GM23248 (cell line): ENCODE data around the gene SCN4B. TPM values are rescaled to one million over a fixed set of nuclear protein-coding genes. Genes with fewer than 3 reads are reported as not detected.

ENCODE experiments used
- DNase-seq: peaks from one replicate; pipeline ENCODE4 v3.0.0-alpha.2; 2015
- H2AFZ ChIP-seq: fragments of 200-600 bp; sonication (generic); 2 replicates; pipeline ENCODE4 v1.6.1; 2016; ENCODE audit warnings: antibody characterized with exemption
- H3F3A ChIP-seq: fragments of 200-600 bp; sonication (generic); 2 replicates; pipeline ENCODE4 v1.6.1; 2016; ENCODE audit warnings: mild to moderate bottlenecking, antibody characterized with exemption, mixed run types; ENCODE audit not compliant: insufficient read depth
- H3K27ac ChIP-seq: fragments of 200-600 bp; sonication (generic); 2 replicates; pipeline ENCODE4 v1.5.1; 2016; ENCODE audit warnings: mild to moderate bottlenecking
- H3K27me3 ChIP-seq: fragments of 200-600 bp; sonication (generic); replicated peaks from 2 replicates; pipeline ENCODE4 v1.6.1; 2016; ENCODE audit warnings: mild to moderate bottlenecking; ENCODE audit not compliant: insufficient read depth
- H3K36me3 ChIP-seq: fragments of 200-600 bp; sonication (generic); 2 replicates; pipeline ENCODE4 v1.6.1; 2016; ENCODE audit warnings: low read depth, mild to moderate bottlenecking
- H3K4me1 ChIP-seq: fragments of 200-600 bp; sonication (generic); 2 replicates; pipeline ENCODE4 v1.6.1; 2016; ENCODE audit warnings: mild to moderate bottlenecking; ENCODE audit not compliant: insufficient read depth
- H3K4me2 ChIP-seq: fragments of 200-600 bp; sonication (generic); one replicate; pipeline ENCODE4 v1.6.1; 2016; ENCODE audit warnings: mild to moderate bottlenecking; ENCODE audit not compliant: unreplicated experiment
- H3K4me3 ChIP-seq: fragments of 200-600 bp; sonication (generic); 2 replicates; pipeline ENCODE4 v1.5.1; 2016; ENCODE audit warnings: mild to moderate bottlenecking
- H3K79me2 ChIP-seq: fragments of 200-600 bp; sonication (generic); 2 replicates; pipeline ENCODE4 v1.6.1; 2016; ENCODE audit warnings: mild to moderate bottlenecking; ENCODE audit not compliant: insufficient read depth
- H3K9ac ChIP-seq: fragments of 200-600 bp; sonication (generic); 2 replicates; pipeline ENCODE4 v1.6.1; 2016; ENCODE audit warnings: mild to moderate bottlenecking
- H3K9me2 ChIP-seq: fragments of 200-600 bp; sonication (generic); 2 replicates; pipeline ENCODE4 v1.6.1; 2016; ENCODE audit warnings: mixed run types, mild to moderate bottlenecking, moderate library complexity; ENCODE audit not compliant: insufficient read depth
- H3K9me3 ChIP-seq: fragments of 200-600 bp; sonication (generic); one replicate; pipeline ENCODE4 v1.6.1; 2017; ENCODE audit warnings: low read depth
- H4K20me1 ChIP-seq: fragments of 200-600 bp; sonication (generic); 2 replicates; pipeline ENCODE4 v1.6.0; 2016; ENCODE audit not compliant: insufficient read depth
- EZH2 ChIP-seq: fragments of 200-600 bp; sonication (generic); IDR thresholded peaks from 2 replicates; pipeline ENCODE4 v1.6.1; 2018; ENCODE audit warnings: antibody characterized with exemption, mild to moderate bottlenecking; ENCODE audit not compliant: insufficient read depth, poor library complexity, severe bottlenecking
- EZH2phosphoT487 ChIP-seq: fragments of 200-600 bp; sonication (generic); IDR thresholded peaks from 2 replicates; pipeline ENCODE4 v1.6.1; 2018; ENCODE audit warnings: antibody characterized with exemption, moderate library complexity, mild to moderate bottlenecking, low read depth; ENCODE audit not compliant: insufficient read depth
- WGBS, 2 experiments: methylation state at CpG; one replicate each; pipeline ENCODE4 v1.1.6; 2015 to 2017; ENCODE audit warnings: low lambda C conversion rate in 2 of 2, low coverage in 1 of 2; ENCODE audit errors: missing lambda C conversion rate in 2 of 2; 5-methylcytosine and 5-hydroxymethylcytosine counted together
- in situ Hi-C: fragments of 300-500 bp; cut with MboI; formaldehyde crosslinking; loops from 2 replicates; pipeline ENCODE4 v1.15.0; 2020
- polyA plus RNA-seq: library from polyadenylated mRNA; unstranded; fragments of >200 nt; fragmentation: Nextera tagmentation; extraction: Ambion mirVana; gene quantifications from 2 replicates; pipeline ENCODE4 v1.2.1, GENCODE V29; 2016
- total RNA-seq: library from RNA; depleted of rRNA; stranded (reverse); fragments of >200 nt; shearing (Covaris generic); gene quantifications from 2 replicates; pipeline ENCODE4 v1.2.3, GENCODE V29; 2014

The SCN4B gene
- total and polyA plus RNA-seq, 2 experiments from 2014 or later: not detected

- Histone ChIP-seq H3K4me2 (no peak overlapping the region), H3K4me3 (no peak overlapping the region), H3K9me3 (no peaks in the 10 kb centered on the region), H3K4me1 (no peaks in the 10 kb centered on the region), H3K27ac (no peak overlapping the region), H3K79me2 (no peaks in the 10 kb centered on the region), H3K36me3 (no peaks in the 10 kb centered on the region), H3K27me3 (0 out of 2 replicates have a peak, but pooled peaks cover 14% of the 10 kb centered on the region), H3K9ac (no peak overlapping the region), H4K20me1 (no peaks in the 10 kb centered on the region), H2AFZ (no peak overlapping the region), H3K9me2 (no peaks in the 10 kb centered on the region), H3F3A (no peaks in the 10 kb centered on the region)
- TF ChIP-seq EZH2 (no peak), EZH2phosphoT487 (no peak)
- 44 to 51% methylated on average over 8 of the region's 8 CpGs for WGBS, 2 experiments
- in situ Hi-C loops: no loop called here
- DNase-seq: no peak
Measured at GRCh38 chr11:118092907-118093571, 59.6 kb downstream of the SCN4B start.

GRCh38 chr11:118091690-118092089, 60.9 kb downstream of the SCN4B start:
- H3K9ac ChIP-seq: no peak overlapping the region
- no peak for DNase-seq
- in situ Hi-C loops: no loop called here
- H4K20me1 ChIP-seq: no peaks in the 10 kb centered on the region
- no peak overlapping the region for H3K4me2 ChIP-seq
- no peaks in the 10 kb centered on the region for H3K79me2 ChIP-seq
- no peaks in the 10 kb centered on the region for H3K9me3 ChIP-seq
- 0 out of 2 replicates have a peak, but pooled peaks cover 14% of the 10 kb centered on the region for H3K27me3 ChIP-seq
- no peak overlapping the region for H3K4me3 ChIP-seq
- WGBS, 2 experiments: 15 to 17% methylated on average over 6 of the region's 6 CpGs
- H3K4me1 ChIP-seq: no peaks in the 10 kb centered on the region
- no peak overlapping the region for H2AFZ ChIP-seq
- H3F3A ChIP-seq: no peaks in the 10 kb centered on the region
- H3K36me3 ChIP-seq: no peaks in the 10 kb centered on the region
- no peak for TF ChIP-seq EZH2
- no peak for TF ChIP-seq EZH2phosphoT487
- no peak overlapping the region for H3K27ac ChIP-seq
- H3K9me2 ChIP-seq: no peaks in the 10 kb centered on the region

GRCh38 chr11:118090545-118091162, 62.0 kb downstream of the SCN4B start:
- no peaks in the 10 kb centered on the region for H4K20me1 ChIP-seq

GRCh38 chr11:118088531-118088930, 64.1 kb downstream of the SCN4B start:
- no peak overlapping the region for H3K4me2 ChIP-seq
- DNase-seq: no peak
- H3K9me2 ChIP-seq: no peaks in the 10 kb centered on the region
- TF ChIP-seq EZH2phosphoT487: no peak
- TF ChIP-seq EZH2: no peak
- no peaks in the 10 kb centered on the region for H3K9me3 ChIP-seq
- H3K27ac ChIP-seq: no peak overlapping the region
- no peak overlapping the region for H2AFZ ChIP-seq
- H3K4me1 ChIP-seq: no peaks in the 10 kb centered on the region
- in situ Hi-C loops: no loop called here
- WGBS, 2 experiments: 29 to 42% methylated on average over 4 of the region's 4 CpGs
- no peaks in the 10 kb centered on the region for H3K27me3 ChIP-seq
- H3K79me2 ChIP-seq: no peaks in the 10 kb centered on the region
- no peaks in the 10 kb centered on the region for H3F3A ChIP-seq
- H4K20me1 ChIP-seq: no peaks in the 10 kb centered on the region
- H3K4me3 ChIP-seq: no peak overlapping the region
- H3K9ac ChIP-seq: no peak overlapping the region
- H3K36me3 ChIP-seq: no peaks in the 10 kb centered on the region

More at GRCh38 chr11:118090545-118091162, 62.0 kb downstream of the SCN4B start:
- in situ Hi-C loops: no loop called here
- Histone ChIP-seq H3K79me2 (no peaks in the 10 kb centered on the region), H3K4me3 (no peak overlapping the region), H3K9me2 (no peaks in the 10 kb centered on the region), H3K27ac (no peak overlapping the region), H3K27me3 (0 out of 2 replicates have a peak, but pooled peaks cover 12% of the 10 kb centered on the region), H2AFZ (no peak overlapping the region), H3K4me2 (no peak overlapping the region), H3K36me3 (no peaks in the 10 kb centered on the region), H3F3A (no peaks in the 10 kb centered on the region), H3K9me3 (no peaks in the 10 kb centered on the region), H3K4me1 (no peaks in the 10 kb centered on the region), H3K9ac (no peak overlapping the region)
- no peak for DNase-seq
- no peak for TF ChIP-seq EZH2
- TF ChIP-seq EZH2phosphoT487: no peak
- WGBS, 2 experiments: 39 to 40% methylated on average over 7 of the region's 7 CpGs
